Measurements from ENCODE around the gene PRICKLE2.

Gene PRICKLE2

GRCh38 chr3:64238971-64239667 lies 13.9 kb upstream of the PRICKLE2 start (continued):
- TF ChIP-seq KLF17 (tag by site-specific recombination; IDR thresholded peaks at IDR 0.05) (0 out of 2 replicates have a peak, but pooled peaks have one; percentile 28), ZNF311 (tag by site-specific recombination; IDR thresholded peaks at IDR 0.05; ENCODE audit: borderline replicate concordance) (no peak), ZNF791 (tag by site-specific recombination; IDR thresholded peaks at IDR 0.05) (no peak), ZBTB1 (tag by site-specific recombination; IDR thresholded peaks at IDR 0.05) (no peak), ZNF571 (tag by site-specific recombination; IDR thresholded peaks at IDR 0.05) (no peak), ZNF548 (tag by site-specific recombination; IDR thresholded peaks at IDR 0.05) (no peak), ZNF132 (tag by site-specific recombination; IDR thresholded peaks at IDR 0.05; ENCODE audit: borderline replicate concordance) (no peak), HOXC10 (CRISPR knock-in tag; IDR thresholded peaks at IDR 0.05) (no peak), ZNF660 (tag by site-specific recombination; IDR thresholded peaks at IDR 0.05) (no peak), ZNF426 (tag by site-specific recombination; IDR thresholded peaks at IDR 0.05) (no peak), ZNF560 (tag by site-specific recombination; IDR thresholded peaks at IDR 0.05; ENCODE audit: borderline replicate concordance) (no peak), ZNF138 (tag by site-specific recombination; IDR thresholded peaks at IDR 0.05; ENCODE audit: borderline replicate concordance) (no peak), MZF1 (tag by site-specific recombination; IDR thresholded peaks at IDR 0.05; ENCODE audit: borderline replicate concordance) (no peak), ZBTB21 (tag by site-specific recombination; IDR thresholded peaks at IDR 0.05) (no peak), ZNF211 (tag by site-specific recombination; IDR thresholded peaks at IDR 0.05; ENCODE audit: low read depth) (no peak), ZNF202 (tag by site-specific recombination; IDR thresholded peaks at IDR 0.05; ENCODE audit: borderline replicate concordance) (no peak), ZNF76 (tag by site-specific recombination; IDR thresholded peaks at IDR 0.05; ENCODE audit: borderline replicate concordance, low read depth) (no peak), ZNF184 (tag by site-specific recombination; IDR thresholded peaks at IDR 0.05) (no peak), ZSCAN30 (tag by site-specific recombination; IDR thresholded peaks at IDR 0.05) (no peak; the same call in 1 of the 2 replicates), ZNF302 (tag by site-specific recombination; IDR thresholded peaks at IDR 0.05; ENCODE audit: low read depth) (no peak), ZNF785 (tag by site-specific recombination; IDR thresholded peaks at IDR 0.05) (no peak), ZNF629 (tag by site-specific recombination; IDR thresholded peaks at IDR 0.05) (peak; percentile 61), ZSCAN18 (tag by site-specific recombination; IDR thresholded peaks at IDR 0.05) (no peak), ZSCAN16 (tag by site-specific recombination; IDR thresholded peaks at IDR 0.05) (no peak), PATZ1 (tag by site-specific recombination; IDR thresholded peaks at IDR 0.05) (peak; percentile 90), SCRT1 (tag by site-specific recombination; IDR thresholded peaks at IDR 0.05; ENCODE audit: borderline replicate concordance) (no peak), ZNF214 (tag by site-specific recombination; IDR thresholded peaks at IDR 0.05; ENCODE audit: borderline replicate concordance) (no peak), ZBTB10 (tag by site-specific recombination; IDR thresholded peaks at IDR 0.05) (no peak), ZBTB20 (tag by site-specific recombination; IDR thresholded peaks at IDR 0.05) (0 out of 2 replicates have a peak, but pooled peaks have one; percentile 33), ZNF830 (tag by site-specific recombination; IDR thresholded peaks at IDR 0.05; ENCODE audit: low read depth) (no peak), BCL11B (tag by site-specific recombination; IDR thresholded peaks at IDR 0.05; ENCODE audit: low read depth) (no peak), ZNF639 (tag by site-specific recombination; IDR thresholded peaks at IDR 0.05) (no peak), SP2 (tag by site-specific recombination; IDR thresholded peaks at IDR 0.05) (0 out of 2 replicates have a peak, but pooled peaks have one; percentile 16)

Measured in HEK293 (cell line).